Progenitor cell of endocrine pancreas (in vitro differentiated cells): ENCODE results near the gene ERC1. TPM values are rescaled to one million over a fixed set of nuclear protein-coding genes. Genes with fewer than 3 reads are reported as not detected.

Experiments
- DNase-seq: peaks from one replicate; pipeline ENCODE4 v3.0.0; 2021; ENCODE audit warnings: low spot score; ENCODE audit not compliant: unreplicated experiment
- H3K27ac Mint-ChIP-seq: 2 replicates; pipeline ENCODE4 v1.8.0; 2021; ENCODE audit warnings: mild to moderate bottlenecking, moderate library complexity, mixed read lengths
- H3K27me3 Mint-ChIP-seq: 2 replicates; pipeline ENCODE4 v1.8.0; 2021; ENCODE audit warnings: mixed read lengths
- H3K36me3 Mint-ChIP-seq: 2 replicates; pipeline ENCODE4 v1.8.0; 2022; ENCODE audit warnings: mixed read lengths; ENCODE audit not compliant: insufficient read depth
- H3K4me1 Mint-ChIP-seq: 2 replicates; pipeline ENCODE4 v1.8.0; 2021; ENCODE audit warnings: low read depth, mixed read lengths
- H3K4me3 Mint-ChIP-seq: 2 replicates; pipeline ENCODE4 v1.8.0; 2021; ENCODE audit warnings: low read depth, mild to moderate bottlenecking, moderate library complexity, mixed read lengths
- H3K9me3 Mint-ChIP-seq: 2 replicates; pipeline ENCODE4 v1.8.0; 2021; ENCODE audit warnings: low read depth, mixed read lengths
- CTCF ChIP-seq: fragments of 200-600 bp; sonication (generic); IDR thresholded peaks from one replicate; pipeline ENCODE4 v1.5.0; 2021; ENCODE audit warnings: antibody characterized with exemption, mild to moderate bottlenecking; ENCODE audit not compliant: unreplicated experiment
- total RNA-seq: library from RNA; stranded (reverse); gene quantifications from 2 replicates; pipeline ENCODE4 v1.2.1, GENCODE V29; 2021

The ERC1 gene
- total RNA-seq, 1 donor from 2014 or later, result 146 TPM

DNA sequence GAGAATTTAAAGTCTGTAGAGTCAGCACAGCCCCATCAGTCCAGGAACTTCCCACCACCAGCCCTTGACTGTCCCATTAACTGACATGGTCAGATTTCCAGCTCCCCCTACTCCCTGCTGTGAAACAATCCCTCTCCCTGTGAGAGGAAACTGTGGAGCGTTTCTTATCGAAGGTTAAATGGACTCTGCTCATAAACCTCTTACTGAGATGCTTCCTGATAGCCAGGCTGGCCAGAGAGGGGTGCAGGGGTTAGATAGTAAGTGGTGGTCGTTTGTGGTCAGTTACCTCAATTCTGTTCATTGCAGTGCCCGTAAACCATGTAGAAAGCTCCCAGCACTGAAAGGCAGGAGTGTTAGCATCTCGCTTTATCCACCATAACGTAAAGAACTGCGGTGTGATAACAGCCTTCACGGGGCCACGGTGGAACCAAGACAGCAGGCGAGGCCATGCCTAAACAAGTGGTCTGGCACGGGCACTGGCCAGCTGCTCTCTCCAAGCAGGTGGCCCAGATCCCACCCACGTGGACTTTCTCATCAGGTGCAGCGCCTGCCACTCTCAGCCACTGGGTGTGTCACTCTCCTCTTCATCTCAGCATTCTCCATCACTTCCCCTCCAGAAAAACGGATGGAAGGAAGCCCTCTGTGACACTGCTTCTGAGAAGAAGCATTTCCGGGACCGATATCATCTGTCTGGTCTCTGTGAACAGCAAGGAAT, 501.1 kb downstream of the ERC1 start:
- no peaks in the 10 kb centered on the region for H3K27me3 Mint-ChIP-seq
- H3K27ac Mint-ChIP-seq, result no peak overlapping the region
- H3K4me3 Mint-ChIP-seq, result no peak overlapping the region
- no peak for DNase-seq
- H3K4me1 Mint-ChIP-seq, result no peaks in the 10 kb centered on the region
- no peak for TF ChIP-seq CTCF
- peaks cover 35% of the 10 kb centered on the region for H3K36me3 Mint-ChIP-seq
- no peaks in the 10 kb centered on the region for H3K9me3 Mint-ChIP-seq

GRCh38 chr12:1493781-1494565, 502.9 kb downstream of the ERC1 start:
- Mint-ChIP-seq H3K36me3 (peaks cover 36% of the 10 kb centered on the region), H3K4me1 (no peaks in the 10 kb centered on the region), H3K27ac (no peak overlapping the region), H3K9me3 (peaks cover 2% of the 10 kb centered on the region), H3K4me3 (no peak overlapping the region), H3K27me3 (no peaks in the 10 kb centered on the region)
- no peak for TF ChIP-seq CTCF
- no peak for DNase-seq

GRCh38 chr12:1494856-1495255, 503.8 kb downstream of the ERC1 start:
- Mint-ChIP-seq H3K36me3 (peaks cover 36% of the 10 kb centered on the region), H3K27me3 (no peaks in the 10 kb centered on the region), H3K4me3 (no peak overlapping the region), H3K4me1 (no peaks in the 10 kb centered on the region), H3K9me3 (peaks cover 2% of the 10 kb centered on the region), H3K27ac (no peak overlapping the region)
- no peak for TF ChIP-seq CTCF
- no peak for DNase-seq

GRCh38 chr12:1496162-1496900, 505.3 kb downstream of the ERC1 start:
- Mint-ChIP-seq H3K9me3 (peaks cover 2% of the 10 kb centered on the region), H3K4me3 (no peak overlapping the region), H3K4me1 (no peaks in the 10 kb centered on the region), H3K36me3 (peaks cover 23% of the 10 kb centered on the region), H3K27ac (no peak overlapping the region), H3K27me3 (no peaks in the 10 kb centered on the region)
- TF ChIP-seq CTCF, result no peak
- DNase-seq, result no peak

DNA sequence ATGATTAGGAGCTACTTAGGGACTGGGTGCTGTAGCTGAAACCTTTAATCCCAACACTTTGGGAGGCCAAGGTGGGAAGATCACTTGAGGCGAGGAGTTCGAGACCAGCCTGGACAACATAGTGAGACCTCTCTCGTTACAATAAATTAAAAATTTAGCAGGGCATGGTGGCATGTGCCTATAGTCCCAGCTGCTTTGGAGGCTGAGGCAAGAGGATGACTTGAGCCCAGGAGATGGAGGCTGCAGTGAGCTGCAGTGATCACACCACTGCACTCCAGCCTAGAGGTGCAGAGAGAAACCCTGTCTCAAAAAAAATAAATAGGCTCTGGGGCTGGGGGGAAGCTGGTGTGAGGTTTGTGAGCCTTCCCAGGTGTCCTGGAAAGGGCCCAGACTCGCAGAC, 506.1 kb downstream of the ERC1 start:
- Mint-ChIP-seq H3K9me3 (peaks cover 2% of the 10 kb centered on the region), H3K4me1 (no peaks in the 10 kb centered on the region), H3K36me3 (peaks cover 17% of the 10 kb centered on the region), H3K4me3 (no peak overlapping the region), H3K27me3 (no peaks in the 10 kb centered on the region), H3K27ac (no peak overlapping the region)
- no peak for DNase-seq
- no peak for TF ChIP-seq CTCF
